ENCODE results near the gene XBP1. TPM values are rescaled to one million over a fixed set of nuclear protein-coding genes. Genes with fewer than 3 reads are reported as not detected.

Gene XBP1
- total and polyA plus RNA-seq, 4 donors, result 303 to 705 (median 605) TPM

DNA sequence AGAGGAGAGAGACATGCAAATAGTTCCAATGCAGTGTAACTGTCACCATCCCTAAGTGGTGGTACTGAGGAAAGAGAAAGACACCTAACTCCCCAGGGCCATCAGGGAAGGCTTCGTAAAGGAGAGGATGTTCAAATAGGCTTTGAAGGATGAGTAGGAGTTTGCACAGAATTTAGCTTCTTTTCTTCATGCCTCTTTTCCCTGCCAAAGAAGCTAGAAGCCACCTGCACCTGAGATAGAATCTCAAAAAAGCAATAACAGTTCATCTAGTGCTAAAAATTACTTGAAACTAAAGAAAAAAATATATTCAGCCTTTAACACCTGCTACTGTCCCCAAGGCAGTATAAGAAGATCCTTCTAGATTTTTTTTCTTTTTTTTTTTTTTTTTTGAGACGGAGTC lies 16.7 kb upstream of the XBP1 start:
- H3K4me1 ChIP-seq (ENCODE audit: control insufficient read depth in 4 of 4, insufficient read depth in 4 of 4, low read length in 3 of 4), result peaks cover 37 to 80% (median 69%) of the 10 kb centered on the region in 4 donors
- no peaks in the 10 kb centered on the region for H3K27me3 ChIP-seq (ENCODE audit: control insufficient read depth in 4 of 4, insufficient read depth in 4 of 4, low read length in 3 of 4)
- H3K9ac ChIP-seq (ENCODE audit: low read depth in 1 of 2, low read length in 2 of 2), result no peak overlapping the region
- peak overlapping the region; percentile 5 to 44 for H3K27ac ChIP-seq (ENCODE audit: low read depth in 1 of 2, low read length in 2 of 2)
- H3K9me3 ChIP-seq (ENCODE audit: control insufficient read depth in 4 of 4, low read length in 3 of 4), result no peaks in the 10 kb centered on the region
- H3K36me3 ChIP-seq (ENCODE audit: control insufficient read depth in 4 of 4, insufficient read depth in 3 of 4, low read depth in 1 of 4, low read length in 3 of 4), result no peaks in the 10 kb centered on the region
- no peak overlapping the region for H3K4me3 ChIP-seq (ENCODE audit: low read depth in 1 of 3, low read length in 3 of 3)
- no peak for DNase-seq (ENCODE audit: low spot score)
- WGBS, result 97% methylated on average over 2 of the region's 2 CpGs
- TF ChIP-seq YY1 (IDR thresholded peaks at IDR 0.05) (no peak), FOXA1 (IDR thresholded peaks at IDR 0.05) (no peak), GABPA (IDR thresholded peaks at IDR 0.05 in 1 of 2, conservative IDR thresholded peaks at IDR 0.05 in 1 of 2) (no peak), EGR1 (IDR thresholded peaks at IDR 0.05; ENCODE audit: low read depth in 2 of 2) (no peak), JUND (IDR thresholded peaks at IDR 0.05) (no peak), SP1 (IDR thresholded peaks at IDR 0.05) (no peak), RXRA (IDR thresholded peaks at IDR 0.05) (no peak)

GRCh38 chr22:28815729-28816128 lies 15.4 kb upstream of the XBP1 start:
- peaks cover 37 to 79% (median 69%) of the 10 kb centered on the region in 4 donors for H3K4me1 ChIP-seq (ENCODE audit: control insufficient read depth in 4 of 4, insufficient read depth in 4 of 4, low read length in 3 of 4)
- WGBS, result 93% methylated on average over 6 of the region's 6 CpGs
- no peak overlapping the region for H3K4me3 ChIP-seq (ENCODE audit: low read depth in 1 of 3, low read length in 3 of 3)
- no peaks in the 10 kb centered on the region for H3K27me3 ChIP-seq (ENCODE audit: control insufficient read depth in 4 of 4, insufficient read depth in 4 of 4, low read length in 3 of 4)
- no peaks in the 10 kb centered on the region for H3K36me3 ChIP-seq (ENCODE audit: control insufficient read depth in 4 of 4, insufficient read depth in 3 of 4, low read depth in 1 of 4, low read length in 3 of 4)
- TF ChIP-seq EGR1 (IDR thresholded peaks at IDR 0.05; ENCODE audit: low read depth in 2 of 2), result no peak
- TF ChIP-seq SP1 (IDR thresholded peaks at IDR 0.05), result no peak
- TF ChIP-seq, protein P1, sequence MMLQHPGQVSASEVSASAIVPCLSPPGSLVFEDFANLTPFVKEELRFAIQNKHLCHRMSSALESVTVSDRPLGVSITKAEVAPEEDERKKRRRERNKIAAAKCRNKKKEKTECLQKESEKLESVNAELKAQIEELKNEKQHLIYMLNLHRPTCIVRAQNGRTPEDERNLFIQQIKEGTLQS (IDR thresholded peaks at IDR 0.05), result no peak
- TF ChIP-seq REST (IDR thresholded peaks at IDR 0.05), result no peak
- no peak for TF ChIP-seq YY1 (IDR thresholded peaks at IDR 0.05)
- TF ChIP-seq, protein P2, sequence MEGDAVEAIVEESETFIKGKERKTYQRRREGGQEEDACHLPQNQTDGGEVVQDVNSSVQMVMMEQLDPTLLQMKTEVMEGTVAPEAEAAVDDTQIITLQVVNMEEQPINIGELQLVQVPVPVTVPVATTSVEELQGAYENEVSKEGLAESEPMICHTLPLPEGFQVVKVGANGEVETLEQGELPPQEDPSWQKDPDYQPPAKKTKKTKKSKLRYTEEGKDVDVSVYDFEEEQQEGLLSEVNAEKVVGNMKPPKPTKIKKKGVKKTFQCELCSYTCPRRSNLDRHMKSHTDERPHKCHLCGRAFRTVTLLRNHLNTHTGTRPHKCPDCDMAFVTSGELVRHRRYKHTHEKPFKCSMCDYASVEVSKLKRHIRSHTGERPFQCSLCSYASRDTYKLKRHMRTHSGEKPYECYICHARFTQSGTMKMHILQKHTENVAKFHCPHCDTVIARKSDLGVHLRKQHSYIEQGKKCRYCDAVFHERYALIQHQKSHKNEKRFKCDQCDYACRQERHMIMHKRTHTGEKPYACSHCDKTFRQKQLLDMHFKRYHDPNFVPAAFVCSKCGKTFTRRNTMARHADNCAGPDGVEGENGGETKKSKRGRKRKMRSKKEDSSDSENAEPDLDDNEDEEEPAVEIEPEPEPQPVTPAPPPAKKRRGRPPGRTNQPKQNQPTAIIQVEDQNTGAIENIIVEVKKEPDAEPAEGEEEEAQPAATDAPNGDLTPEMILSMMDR (IDR thresholded peaks at IDR 0.05; ENCODE audit: low read depth, low read length, missing input control), result no peak
- no peak for TF ChIP-seq FOXA2 (IDR thresholded peaks at IDR 0.05)
- no peak overlapping the region for H3K9ac ChIP-seq (ENCODE audit: low read depth in 1 of 2, low read length in 2 of 2)
- peak overlapping the region; percentile 83 to 94 for H3K27ac ChIP-seq (ENCODE audit: low read depth in 1 of 2, low read length in 2 of 2)
- H3K9me3 ChIP-seq (ENCODE audit: control insufficient read depth in 4 of 4, low read length in 3 of 4), result no peaks in the 10 kb centered on the region
- DNase-seq (ENCODE audit: low spot score), result no peak

DNA sequence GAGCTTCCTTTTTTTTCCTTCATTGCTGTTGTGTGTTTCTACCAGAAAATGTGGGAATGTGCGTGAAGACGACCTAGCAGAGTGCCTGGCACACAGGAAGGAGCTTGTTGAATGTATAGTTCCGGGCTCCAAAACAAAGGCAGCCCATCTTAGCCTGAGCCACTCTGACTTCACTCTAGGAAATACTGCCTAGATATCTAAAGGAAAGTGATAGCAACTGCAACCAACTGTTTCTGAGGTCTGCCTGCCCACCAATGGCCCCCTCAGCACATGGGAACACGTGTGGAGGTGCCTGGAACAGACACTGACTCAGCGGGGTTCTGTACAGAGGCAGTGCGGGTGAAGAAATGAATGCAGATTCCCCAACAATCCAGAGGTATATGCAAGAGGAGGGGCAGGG lies 14.7 kb upstream of the XBP1 start:
- DNase-seq (ENCODE audit: low spot score), result no peak
- no peaks in the 10 kb centered on the region for H3K36me3 ChIP-seq (ENCODE audit: control insufficient read depth in 4 of 4, insufficient read depth in 3 of 4, low read depth in 1 of 4, low read length in 3 of 4)
- no peaks in the 10 kb centered on the region for H3K9me3 ChIP-seq (ENCODE audit: control insufficient read depth in 4 of 4, low read length in 3 of 4)
- 71% methylated on average over 6 of the region's 6 CpGs for WGBS
- H3K27ac ChIP-seq (ENCODE audit: low read depth in 1 of 2, low read length in 2 of 2), result peak overlapping the region; percentile 83 to 94
- no peak overlapping the region for H3K4me3 ChIP-seq (ENCODE audit: low read depth in 1 of 3, low read length in 3 of 3)
- peaks cover 35 to 79% (median 71%) of the 10 kb centered on the region in 4 donors for H3K4me1 ChIP-seq (ENCODE audit: control insufficient read depth in 4 of 4, insufficient read depth in 4 of 4, low read length in 3 of 4)
- H3K9ac ChIP-seq (ENCODE audit: low read depth in 1 of 2, low read length in 2 of 2), result no peak overlapping the region
- no peaks in the 10 kb centered on the region for H3K27me3 ChIP-seq (ENCODE audit: control insufficient read depth in 4 of 4, insufficient read depth in 4 of 4, low read length in 3 of 4)
- no peak for TF ChIP-seq EGR1 (IDR thresholded peaks at IDR 0.05; ENCODE audit: low read depth in 2 of 2)
- no peak for TF ChIP-seq HNF4A (conservative IDR thresholded peaks at IDR 0.05)
- TF ChIP-seq, protein P2 (IDR thresholded peaks at IDR 0.05; ENCODE audit: low read depth, low read length, missing input control), result no peak
- TF ChIP-seq MAX (IDR thresholded peaks at IDR 0.05), result no peak
- TF ChIP-seq NR2F2 (IDR thresholded peaks at IDR 0.05), result no peak
- TF ChIP-seq SP1 (IDR thresholded peaks at IDR 0.05), result no peak
- TF ChIP-seq FOXA1 (IDR thresholded peaks at IDR 0.05), result no peak
- no peak for TF ChIP-seq RXRA (IDR thresholded peaks at IDR 0.05)
- no peak for TF ChIP-seq HNF4G (IDR thresholded peaks at IDR 0.05)
- TF ChIP-seq GABPA (IDR thresholded peaks at IDR 0.05 in 1 of 2, conservative IDR thresholded peaks at IDR 0.05 in 1 of 2), result no peak
- TF ChIP-seq RAD21 (IDR thresholded peaks at IDR 0.05), result no peak
